H1 (cell line): ENCODE measurements around the gene AP3D1. TPM values are rescaled to one million over a fixed set of nuclear protein-coding genes. Genes with fewer than 3 reads are reported as not detected.

Experiments
- CTCF ChIA-PET: fragments of 300-600 bp; sonication (Branson Sonifier 250); formaldehyde crosslinking; loops from one replicate; lab custom pipeline; 2021; ENCODE audit not compliant: partially characterized antibody; lab: Charles Lee
- POLR2A ChIA-PET: fragments of 300-600 bp; sonication (Branson Sonifier 250); formaldehyde crosslinking; loops from one replicate; lab custom pipeline; 2021; ENCODE audit warnings: inconsistent platforms; ENCODE audit not compliant: partially characterized antibody; lab: Charles Lee
- DNase-seq, 2 experiments: peaks; one replicate each; pipeline versions ENCODE4 v3.0.0 to v3.0.0-alpha.2; 2010 to 2022; ENCODE audit warnings: low spot score in 2 of 2, low read depth in 1 of 2, mixed read lengths in 1 of 2
- FAIRE-seq: peaks from 2 replicates; lab custom pipeline; 2011; peaks lifted over from hg19 to GRCh38; lab: Jason Lieb, UNC
- H2AFZ ChIP-seq: 2 replicates; pipeline ENCODE4 v1.8.1; 2012; ENCODE audit warnings: low read length, inconsistent platforms
- H2AK5ac ChIP-seq: 2 replicates; pipeline ENCODE4 v1.6.1; 2013; ENCODE audit warnings: low read depth, low read length
- H2BK120ac ChIP-seq: replicated peaks from 2 replicates; pipeline ENCODE3; 2013; ENCODE audit warnings: low read depth, low read length, inconsistent platforms
- H2BK12ac ChIP-seq: 2 replicates; pipeline ENCODE4 v1.6.1; 2013; ENCODE audit warnings: low read depth, low read length
- H2BK15ac ChIP-seq: 2 replicates; pipeline ENCODE4 v1.6.1; 2013; ENCODE audit warnings: low read length
- H2BK20ac ChIP-seq: 2 replicates; pipeline ENCODE4 v1.6.1; 2013; ENCODE audit warnings: low read length
- H2BK5ac ChIP-seq: 2 replicates; pipeline ENCODE4 v1.6.1; 2013; ENCODE audit warnings: low read depth, low read length
- H3K14ac ChIP-seq: 2 replicates; pipeline ENCODE4 v1.6.1; 2013; ENCODE audit warnings: inconsistent platforms; ENCODE audit not compliant: insufficient read length
- H3K18ac ChIP-seq: 2 replicates; pipeline ENCODE4 v1.6.1; 2013; ENCODE audit warnings: low read length; ENCODE audit errors: extremely low read depth
- H3K23ac ChIP-seq: 2 replicates; pipeline ENCODE4 v1.6.1; 2013; ENCODE audit warnings: inconsistent platforms; ENCODE audit not compliant: insufficient read length
- H3K23me2 ChIP-seq: 2 replicates; pipeline ENCODE4 v1.6.1; 2013; ENCODE audit warnings: low read depth, low read length
- H3K27ac ChIP-seq: 2 replicates; pipeline ENCODE4 v1.6.1; 2011; ENCODE audit warnings: low read depth, low read length, inconsistent platforms
- H3K27me3 ChIP-seq, 4 experiments: replicated peaks in 1 of 4; 1 replicate in 1 of 4; 2 replicates in 3 of 4; pipeline versions ENCODE4 v1.6.1 to v1.8.1; 2011 to 2013; ENCODE audit warnings: low read length in 3 of 4, mild to moderate bottlenecking in 3 of 4, inconsistent platforms in 2 of 4, mixed read lengths in 2 of 4, moderate library complexity in 1 of 4; ENCODE audit not compliant: control insufficient read depth in 3 of 4, insufficient read depth in 3 of 4; ENCODE audit errors: extremely low read depth in 1 of 4
- H3K36me3 ChIP-seq, 4 experiments: 2 replicates each; pipeline versions ENCODE4 v1.6.1 to v1.8.1; 2011 to 2013; ENCODE audit warnings: mild to moderate bottlenecking in 4 of 4, low read length in 3 of 4, moderate library complexity in 2 of 4, control low read depth in 1 of 4, inconsistent platforms in 1 of 4; ENCODE audit not compliant: insufficient read depth in 4 of 4, control insufficient read depth in 2 of 4
- H3K4ac ChIP-seq: replicated peaks from 2 replicates; pipeline ENCODE3; 2013; ENCODE audit warnings: low read length, low read depth, mixed read lengths, inconsistent platforms; ENCODE audit not compliant: insufficient read length
- H3K4me1 ChIP-seq, 4 experiments: replicated peaks in 1 of 4; 1 replicate in 1 of 4; 2 replicates in 3 of 4; pipeline versions ENCODE4 v1.6.1 to v1.8.1; 2011 to 2013; ENCODE audit warnings: low read length in 3 of 4, inconsistent platforms in 2 of 4, mixed read lengths in 1 of 4; ENCODE audit not compliant: insufficient read depth in 4 of 4, control insufficient read depth in 3 of 4
- H3K4me2 ChIP-seq, 2 experiments: 2 replicates each; pipeline versions ENCODE4 v1.6.1 to v1.8.1; 2011 to 2013; ENCODE audit warnings: low read depth in 2 of 2, low read length in 2 of 2, control low read depth in 1 of 2, inconsistent platforms in 1 of 2, mild to moderate bottlenecking in 1 of 2; ENCODE audit not compliant: insufficient read depth in 1 of 2
- H3K4me3 ChIP-seq, 4 experiments: fragments of 200-600, 300-600 bp in 1 of 4; sonication (generic), shearing (Covaris generic), sonication (Bioruptor Twin) in 1 of 4; 2 replicates each; pipeline versions ENCODE4 v1.5.1 to v1.8.1; 2011 to 2016; ENCODE audit warnings: low read length in 4 of 4, low read depth in 3 of 4, control low read depth in 2 of 4, inconsistent platforms in 2 of 4, mild to moderate bottlenecking in 2 of 4, mixed read lengths in 1 of 4, moderate library complexity in 1 of 4; ENCODE audit not compliant: insufficient read depth in 2 of 4; ENCODE audit errors: extremely low read depth in 1 of 4
- H3K56ac ChIP-seq: replicated peaks from 2 replicates; pipeline ENCODE3; 2013; ENCODE audit warnings: low read depth, mild to moderate bottlenecking, mixed read lengths, low read length, inconsistent platforms; ENCODE audit not compliant: insufficient read length
- H3K79me1 ChIP-seq: 2 replicates; pipeline ENCODE4 v1.6.1; 2013; ENCODE audit warnings: low read depth, low read length, control low read depth
- H3K79me2 ChIP-seq, 2 experiments: 2 replicates each; pipeline versions ENCODE4 v1.6.1 to v1.8.1; 2012 to 2013; ENCODE audit warnings: low read length in 2 of 2, mild to moderate bottlenecking in 2 of 2, inconsistent platforms in 1 of 2; ENCODE audit not compliant: insufficient read depth in 2 of 2, control insufficient read depth in 1 of 2
- H3K9ac ChIP-seq, 4 experiments: replicated peaks in 1 of 4; 1 replicate in 1 of 4; 2 replicates in 3 of 4; pipeline versions ENCODE4 v1.6.1 to v1.8.1; 2011 to 2013; ENCODE audit warnings: low read depth in 3 of 4, low read length in 3 of 4, control low read depth in 2 of 4, mild to moderate bottlenecking in 2 of 4, moderate library complexity in 2 of 4, inconsistent platforms in 1 of 4; ENCODE audit errors: extremely low read depth in 1 of 4
- H3K9me3 ChIP-seq, 2 experiments: 2 replicates each; pipeline versions ENCODE4 v1.6.1 to v1.8.1; 2012 to 2013; ENCODE audit warnings: mild to moderate bottlenecking in 2 of 2, moderate library complexity in 2 of 2, control low read depth in 1 of 2, inconsistent platforms in 1 of 2, low read depth in 1 of 2, low read length in 1 of 2, mixed read lengths in 1 of 2; ENCODE audit not compliant: insufficient read depth in 2 of 2
- H4K20me1 ChIP-seq, 2 experiments: replicated peaks in 1 of 2; 2 replicates each; pipeline versions ENCODE3 to v1.8.1; 2011 to 2013; ENCODE audit warnings: inconsistent platforms in 2 of 2, low read length in 2 of 2, mild to moderate bottlenecking in 1 of 2; ENCODE audit not compliant: insufficient read depth in 2 of 2, control insufficient read depth in 1 of 2
- H4K5ac ChIP-seq: 2 replicates; pipeline ENCODE4 v1.6.1; 2013; ENCODE audit warnings: low read length, low read depth, mixed read lengths, inconsistent platforms; ENCODE audit not compliant: insufficient read length
- H4K8ac ChIP-seq: 2 replicates; pipeline ENCODE4 v1.8.0; 2013; ENCODE audit warnings: mild to moderate bottlenecking, moderate library complexity, low read length, inconsistent platforms; ENCODE audit not compliant: insufficient read depth; ENCODE audit errors: extremely low read depth
- H4K91ac ChIP-seq: replicated peaks from 2 replicates; pipeline ENCODE3; 2013; ENCODE audit warnings: low read length, mixed read lengths, inconsistent platforms; ENCODE audit not compliant: insufficient read length
- ATF2 ChIP-seq: IDR thresholded peaks from 2 replicates; pipeline ENCODE4 v1.6.1; 2012; ENCODE audit warnings: low read length, inconsistent platforms
- BRCA1 ChIP-seq: IDR thresholded peaks from 2 replicates; pipeline ENCODE4 v1.6.1; 2012; ENCODE audit warnings: low read depth, low read length, improper control_type of control experiment
- CBX5 ChIP-seq: fragments of 300-800, 300-1000 bp; sonication (generic); IDR thresholded peaks from 2 replicates; pipeline ENCODE4 v1.7.1; 2016; ENCODE audit warnings: antibody characterized with exemption, low read length, low read depth
- CREB1 ChIP-seq: IDR thresholded peaks from 2 replicates; pipeline ENCODE4 v1.6.1; 2012; ENCODE audit warnings: inconsistent platforms
- GTF2F1 ChIP-seq: IDR thresholded peaks from 2 replicates; pipeline ENCODE4 v1.6.1; 2012; ENCODE audit warnings: low read depth, low read length, improper control_type of control experiment, borderline replicate concordance
- HDAC6 ChIP-seq: IDR thresholded peaks from one replicate; pipeline ENCODE4 v1.7.1; 2012; ENCODE audit warnings: low read depth, mild to moderate bottlenecking, inconsistent platforms, low read length, moderate library complexity
- JUND ChIP-seq: IDR thresholded peaks from 2 replicates; pipeline ENCODE4 v1.6.1; 2011; ENCODE audit warnings: mild to moderate bottlenecking, improper control_type of control experiment, low read length
- KDM1A ChIP-seq: fragments of 200-600, 300-600 bp; sonication (generic); IDR thresholded peaks from 2 replicates; pipeline ENCODE4 v1.7.1; 2016; ENCODE audit warnings: mild to moderate bottlenecking, low read length, borderline replicate concordance
- NANOG ChIP-seq: IDR thresholded peaks from 2 replicates; pipeline ENCODE4 v1.6.1; 2011; ENCODE audit warnings: low read length, low read depth, mild to moderate bottlenecking, inconsistent platforms; ENCODE audit not compliant: insufficient read depth, poor library complexity, severe bottlenecking
- SAP30 ChIP-seq: fragments of 300-600 bp; sonication (generic); IDR thresholded peaks from 2 replicates; pipeline ENCODE4 v1.7.1; 2012; ENCODE audit warnings: low read length, moderate library complexity, mild to moderate bottlenecking, inconsistent platforms; ENCODE audit not compliant: insufficient read depth, insufficient replicate concordance
- SIRT6 ChIP-seq: IDR thresholded peaks from one replicate; pipeline ENCODE4 v1.7.1; 2012; ENCODE audit warnings: low read length, inconsistent platforms
- WGBS, 2 experiments: shearing (Covaris generic) in 1 of 2; methylation state at CpG; one replicate each; pipeline versions ENCODE4 v1.1.6 to v1.1.7; 2013 to 2015; ENCODE audit warnings: low lambda C conversion rate in 2 of 2, mixed read lengths in 2 of 2, inconsistent platforms in 1 of 2, low coverage in 1 of 2, missing lambda C conversion rate in 1 of 2; ENCODE audit not compliant: insufficient replicate concordance in 2 of 2, insufficient coverage in 1 of 2, insufficient read length in 1 of 2; ENCODE audit errors: extremely low coverage in 1 of 2, missing lambda C conversion rate in 1 of 2; 5-methylcytosine and 5-hydroxymethylcytosine counted together
- polyA plus RNA-seq, 7 experiments: library from polyadenylated mRNA; depleted of rRNA in 3 of 7; stranded (reverse) in 5 of 7; unstranded in 2 of 7; fragments of >200 nt in 5 of 7; fragments of 200-250 nt in 2 of 7; gene quantifications; 1 replicate in 5 of 7; 2 replicates in 1 of 7; 4 replicates in 1 of 7; pipeline versions ENCODE4 v1.2.1 to v1.2.3, GENCODE V29; 2011 to 2013; ENCODE audit warnings: missing spikeins in 2 of 7, mixed read lengths in 2 of 7
- total RNA-seq: library from RNA; stranded (reverse); fragmentation: NEBNext Ultra II Directional; extraction: Animal tissue kit (Norgen Biotek cat#: 25700); gene quantifications from 2 replicates; pipeline ENCODE4 v1.2.1, GENCODE V29; 2021

AP3D1 gene
- total and polyA plus RNA-seq, 2 of the 8 experiments (the other 6 are each of a cell fraction or from before 2014, with no cell fraction given): 161 to 174 TPM

DNA sequence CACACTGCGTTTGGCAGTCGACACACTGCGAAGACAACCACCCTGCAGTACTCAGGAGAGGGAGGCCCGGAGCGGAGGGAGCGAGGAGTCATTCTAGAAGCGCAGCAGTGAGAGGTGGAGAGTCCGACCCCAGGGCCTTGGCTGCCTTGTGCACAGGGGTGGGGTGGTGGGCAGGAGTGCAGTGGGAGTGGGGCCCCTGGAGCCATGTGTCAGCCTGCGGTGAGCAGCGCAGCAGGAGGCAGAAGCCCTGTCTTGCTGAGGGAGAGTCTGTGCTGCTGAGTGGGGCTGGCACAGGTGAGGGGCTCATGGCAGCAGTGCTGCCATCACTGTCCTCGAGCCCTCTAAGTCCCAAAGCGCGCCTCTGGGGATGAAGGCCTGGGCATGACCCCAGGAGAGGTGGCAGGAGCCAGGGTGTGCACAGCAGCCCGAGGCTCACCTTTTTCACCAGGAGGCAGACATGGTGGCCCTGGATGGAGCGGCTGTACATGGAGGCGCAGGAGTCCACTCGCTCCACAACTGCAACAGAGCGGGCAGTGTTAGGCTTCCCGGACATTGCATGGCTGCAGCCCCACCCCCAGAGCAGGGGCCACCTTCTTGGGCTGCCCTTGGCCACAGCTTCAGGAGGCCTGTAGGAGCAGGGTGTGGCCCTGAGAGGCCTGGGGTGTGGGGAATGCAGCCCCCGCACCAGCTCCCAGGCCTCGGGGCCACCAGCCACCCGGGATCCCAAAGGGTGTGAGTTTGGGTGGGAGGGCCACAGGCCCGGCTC, 42.9 kb downstream of the AP3D1 start:
- H2AFZ ChIP-seq: no peak overlapping the region
- peaks cover 8 to 9% of the 10 kb centered on the region in 2 experiments; a peak in 3 of 4 replicates for H3K9me3 ChIP-seq
- WGBS, 2 experiments: 94% methylated on average over 22 of the region's 23 CpGs; no CpG with 5 or more reads in 1 of the 2 experiments
- no peak overlapping the region for H2BK15ac ChIP-seq
- no peak overlapping the region for H2AK5ac ChIP-seq
- no peak overlapping the region for H3K9ac ChIP-seq
- no peak overlapping the region for H3K56ac ChIP-seq
- DNase-seq: no peak
- ChIA-PET POLR2A (interaction anchor here (0.6 to 1.6 kb wide), 3 partner anchors 15 to 157 kb away, joined by 5 read pairs; partner anchors contain the start of gene MKNK2), CTCF (interaction anchor here (0.7 to 1.2 kb wide), 2 partner anchors 11 to 28 kb away, joined by 3 read pairs; no protein-coding TSS in a partner anchor)
- no peak overlapping the region for H3K18ac ChIP-seq
- H3K4ac ChIP-seq: no peak overlapping the region
- H3K23ac ChIP-seq: no peak overlapping the region
- H4K20me1 ChIP-seq: peaks cover 10 to 20% of the 10 kb centered on the region in 2 experiments
- H4K5ac ChIP-seq: no peak overlapping the region
- no peak overlapping the region for H2BK120ac ChIP-seq
- H3K36me3 ChIP-seq: peaks cover 42 to 93% (median 76%) of the 10 kb centered on the region in 4 experiments
- no peak overlapping the region for H2BK5ac ChIP-seq
- H3K27me3 ChIP-seq: no peaks in the 10 kb centered on the region
- no peak overlapping the region for H2BK12ac ChIP-seq
- no peak for FAIRE-seq
- peaks cover 0 to 19% of the 10 kb centered on the region in 2 experiments; a peak in 2 of 4 replicates for H3K79me2 ChIP-seq
- H3K14ac ChIP-seq: no peak overlapping the region
- H3K4me2 ChIP-seq: no peak overlapping the region
- H4K91ac ChIP-seq: no peak overlapping the region
- H3K23me2 ChIP-seq: peaks cover 4% of the 10 kb centered on the region; the same call in 1 of the 2 replicates
- H3K4me1 ChIP-seq: no peaks in the 10 kb centered on the region
- no peak overlapping the region for H4K8ac ChIP-seq
- H3K79me1 ChIP-seq: peaks cover 11% of the 10 kb centered on the region
- no peak overlapping the region for H3K4me3 ChIP-seq
- no peak overlapping the region for H3K27ac ChIP-seq
- H2BK20ac ChIP-seq: no peak overlapping the region
- TF ChIP-seq KDM1A: no peak
- TF ChIP-seq SIRT6: no peak
- no peak for TF ChIP-seq JUND
- TF ChIP-seq SAP30: no peak
- TF ChIP-seq CREB1: no peak
- TF ChIP-seq ATF2: no peak
- TF ChIP-seq CBX5: no peak
- no peak for TF ChIP-seq HDAC6
- no peak for TF ChIP-seq GTF2F1
- TF ChIP-seq BRCA1: no peak
- no peak for TF ChIP-seq NANOG
